HepG2 (cell line): ENCODE measurements around the gene CUL2. TPM values are rescaled to one million over a fixed set of nuclear protein-coding genes. Genes with fewer than 3 reads are reported as not detected.

Experiments used
- ATAC-seq: fragments of 200-7000 bp; cut with Tn5 transposase; 3 replicates; pipeline ENCODE4 v1.9.1; 2020; ENCODE audit warnings: mild to moderate bottlenecking, moderate library complexity
- BruUV-seq: library from RNA; stranded (reverse); fragments of 400-500 nt; replicated peaks from 2 replicates; lab custom pipeline; 2021; lab: Mats Ljungman, UMichigan
- CTCF ChIA-PET: fragments of 300-600 bp; formaldehyde crosslinking; extraction: SDS; loops from one replicate; lab custom pipeline; 2021; ENCODE audit warnings: low total read pairs, inconsistent platforms, low intra/inter-chr PET ratio; lab: Yijun Ruan, JAX
- POLR2A ChIA-PET: fragments of 350-600 bp; sonication (Branson Sonifier 250); formaldehyde crosslinking; loops from one replicate; lab custom pipeline; 2020; ENCODE audit warnings: antibody characterized with exemption, inconsistent platforms; lab: Yijun Ruan, JAX
- DNase-seq: peaks from one replicate; pipeline ENCODE4 v3.0.0-alpha.2; 2015; ENCODE audit warnings: low spot score
- FAIRE-seq: peaks from 3 replicates; lab custom pipeline; 2011; peaks lifted over from hg19 to GRCh38; lab: Jason Lieb, UNC
- H2AFZ ChIP-seq: one replicate; pipeline ENCODE4 v1.6.1; 2011; ENCODE audit warnings: low read length, inconsistent platforms
- H3K27ac ChIP-seq: fragments of 300-600 bp; 3 replicates; pipeline ENCODE4 v1.8.0; 2011; ENCODE audit warnings: mixed run types, mild to moderate bottlenecking, mixed read lengths, low read length, inconsistent platforms; ENCODE audit not compliant: insufficient read depth; ENCODE audit errors: extremely low read length
- H3K27me3 ChIP-seq, 2 experiments: fragments of 200-600 bp in 1 of 2; 2 replicates in 1 of 2; 3 replicates in 1 of 2; pipeline versions ENCODE4 v1.6.0 to v1.8.0; 2011; ENCODE audit warnings: low read length in 2 of 2, mild to moderate bottlenecking in 2 of 2, moderate library complexity in 2 of 2, inconsistent platforms in 1 of 2; ENCODE audit not compliant: insufficient read depth in 2 of 2, control insufficient read depth in 1 of 2
- H3K36me3 ChIP-seq, 2 experiments: fragments of 200-600 bp in 1 of 2; replicated peaks in 1 of 2; 2 replicates in 1 of 2; 3 replicates in 1 of 2; pipeline versions ENCODE4 v1.5.1 to v1.8.0; 2011; ENCODE audit warnings: low read length in 2 of 2, inconsistent platforms in 1 of 2; ENCODE audit not compliant: insufficient read depth in 2 of 2, control insufficient read depth in 1 of 2
- H3K4me1 ChIP-seq: 2 replicates; pipeline ENCODE4 v1.5.1; 2012; ENCODE audit warnings: low read length, inconsistent platforms; ENCODE audit not compliant: insufficient read depth
- H3K4me2 ChIP-seq: 2 replicates; pipeline ENCODE4 v1.6.0; 2011; ENCODE audit warnings: low read depth, low read length, inconsistent platforms
- H3K4me3 ChIP-seq, 3 experiments: fragments of 200-600 bp in 1 of 3; sonication (generic), shearing (Covaris generic) in 1 of 3; replicated peaks in 1 of 3; 2 replicates each; pipeline ENCODE4 v1.5.1; 2011 to 2016; ENCODE audit warnings: low read length in 3 of 3, inconsistent platforms in 2 of 3, low read depth in 2 of 3, mild to moderate bottlenecking in 2 of 3, control low read depth in 1 of 3, mixed read lengths in 1 of 3; ENCODE audit not compliant: insufficient read depth in 1 of 3
- H3K79me2 ChIP-seq: one replicate; pipeline ENCODE4 v1.6.1; 2011; ENCODE audit warnings: low read length, inconsistent platforms; ENCODE audit not compliant: insufficient read depth
- H3K9ac ChIP-seq: 2 replicates; pipeline ENCODE4 v1.6.0; 2011; ENCODE audit warnings: mild to moderate bottlenecking, low read depth, low read length, inconsistent platforms; ENCODE audit not compliant: insufficient read depth
- H3K9me3 ChIP-seq: 2 replicates; pipeline ENCODE4 v1.5.1; 2012; ENCODE audit warnings: mild to moderate bottlenecking, low read length
- H4K20me1 ChIP-seq: 2 replicates; pipeline ENCODE4 v1.6.0; 2011; ENCODE audit warnings: inconsistent platforms, mild to moderate bottlenecking, low read length, moderate library complexity; ENCODE audit not compliant: insufficient read depth
- ARID5B ChIP-seq: IDR thresholded peaks from 2 replicates; pipeline ENCODE4 v1.4.0; 2020; ENCODE audit warnings: mild to moderate bottlenecking, missing genetic modification reagents
- IKZF1 ChIP-seq: fragments of 450-650 bp; IDR thresholded peaks from 2 replicates; pipeline ENCODE4 v1.7.1; 2016
- SOX13 ChIP-seq, 3 experiments: fragments of 450-650 bp in 1 of 3; sonication (generic) in 1 of 3; formaldehyde crosslinking in 1 of 3; IDR thresholded peaks in 2 of 3; conservative IDR thresholded peaks in 1 of 3; 2 replicates each; pipeline versions ENCODE4 v1.5.0 to v1.6.1; 2016 to 2020; ENCODE audit warnings: antibody characterized with exemption in 1 of 3, mild to moderate bottlenecking in 1 of 3, missing compliant biosample characterization in 1 of 3, missing genetic modification reagents in 1 of 3, moderate library complexity in 1 of 3
- ZFP82 ChIP-seq: sonication (generic); formaldehyde crosslinking; IDR thresholded peaks from 2 replicates; pipeline ENCODE4 v1.5.1; 2020; ENCODE audit warnings: mild to moderate bottlenecking, missing genetic modification reagents, borderline replicate concordance
- ZNF326 ChIP-seq: sonication (generic); formaldehyde crosslinking; IDR thresholded peaks from 2 replicates; pipeline ENCODE4 v1.4.0; 2020; ENCODE audit warnings: missing genetic modification reagents, borderline replicate concordance
- ZNF720 ChIP-seq: sonication (generic); formaldehyde crosslinking; IDR thresholded peaks from 2 replicates; pipeline ENCODE4 v1.4.0; 2020; ENCODE audit warnings: missing genetic modification reagents
- WGBS: methylation state at CpG from one replicate; pipeline ENCODE4 v1.1.6; 2017; ENCODE audit warnings: low lambda C conversion rate; 5-methylcytosine and 5-hydroxymethylcytosine counted together
- in situ Hi-C: cut with HindIII; loops from 2 replicates; pipeline ENCODE4 v1.10.0; 2017; ENCODE audit warnings: low pct_unique_long_range_greater_than_20kb; ENCODE audit not compliant: extremely low pct_ligation_motif_present
- intact Hi-C: fragments of 100-400 bp; cut with micrococcal nuclease; formaldehyde crosslinking; loops from one replicate; pipeline ENCODE4 v1.10.0; 2022; ENCODE audit not compliant: unreplicated experiment
- polyA plus RNA-seq, 8 experiments: library from polyadenylated mRNA; depleted of rRNA in 3 of 8; stranded (reverse) in 7 of 8; unstranded in 1 of 8; fragments of >200 nt; fragmentation: Illumina TruSeq in 4 of 8; extraction: Trizol in 4 of 8; gene quantifications; 2 replicates each; pipeline versions ENCODE4 v1.2.1 to v1.2.3, GENCODE V29; 2011 to 2016; ENCODE audit warnings: low read depth in 4 of 8, missing spikeins in 1 of 8, mixed read lengths in 1 of 8; ENCODE audit not compliant: insufficient read depth in 1 of 8
- total RNA-seq, 5 experiments: library from RNA; depleted of rRNA; stranded (reverse); fragments of >200 nt; fragmentation: Illumina TruSeq; extraction: Trizol; gene quantifications; 2 replicates each; pipeline ENCODE4 v1.2.3, GENCODE V29; 2016; ENCODE audit warnings: low read depth in 1 of 5

Gene CUL2
- total and polyA plus RNA-seq, 2 of the 13 experiments (the other 11 are each of a cell fraction or from before 2014, with no cell fraction given), result 9.6 to 33.1 TPM

GRCh38 chr10:35075228-35075627 is 14.9 kb downstream of the CUL2 start:
- Histone ChIP-seq H4K20me1 (no peaks in the 10 kb centered on the region), H3K9ac (no peak overlapping the region), H3K9me3 (no peaks in the 10 kb centered on the region), H3K4me2 (no peak overlapping the region), H2AFZ (no peak overlapping the region), H3K36me3 (peaks cover 5 to 7% of the 10 kb centered on the region in 2 experiments; a peak in 2 of 5 replicates), H3K27me3 (no peaks in the 10 kb centered on the region), H3K4me3 (no peak overlapping the region), H3K27ac (no peak overlapping the region), H3K4me1 (no peaks in the 10 kb centered on the region), H3K79me2 (peaks cover 19% of the 10 kb centered on the region)
- TF ChIP-seq ARID5B (no peak), IKZF1 (no peak), ZNF326 (CRISPR knock-in tag) (no peak), ZFP82 (no peak), ZNF720 (CRISPR knock-in tag) (no peak), SOX13 (IDR thresholded peaks at IDR 0.05) (no peak), SOX13 (CRISPR knock-in tag; conservative IDR thresholded peaks at IDR 0.05 in 1 of 2, IDR thresholded peaks at IDR 0.05 in 1 of 2) (no peak)
- CTCF ChIA-PET, result no interaction called here
- POLR2A ChIA-PET, result no interaction called here
- WGBS, result 100% methylated on average over 3 of the region's 3 CpGs
- intact Hi-C loops (no loop called here), in situ Hi-C loops (no loop called here)
- no TSS peak for BruUV-seq
- no peak for FAIRE-seq
- DNase-seq, result no peak
- ATAC-seq, result no peak
